ENCODE results near the gene CYP3A7. TPM values are rescaled to one million over a fixed set of nuclear protein-coding genes. Genes with fewer than 3 reads are reported as not detected.
"Not testable (repeated sequence)": the region's sequence is repeated elsewhere in the genome, so short reads cannot be mapped to it uniquely, and the experiment has no call there.

The CYP3A7 gene
- total and polyA plus RNA-seq, 2 donors (not counting 1 experiment from before 2014, with no cell fraction given), result 0.16 to 37.8 TPM

DNA sequence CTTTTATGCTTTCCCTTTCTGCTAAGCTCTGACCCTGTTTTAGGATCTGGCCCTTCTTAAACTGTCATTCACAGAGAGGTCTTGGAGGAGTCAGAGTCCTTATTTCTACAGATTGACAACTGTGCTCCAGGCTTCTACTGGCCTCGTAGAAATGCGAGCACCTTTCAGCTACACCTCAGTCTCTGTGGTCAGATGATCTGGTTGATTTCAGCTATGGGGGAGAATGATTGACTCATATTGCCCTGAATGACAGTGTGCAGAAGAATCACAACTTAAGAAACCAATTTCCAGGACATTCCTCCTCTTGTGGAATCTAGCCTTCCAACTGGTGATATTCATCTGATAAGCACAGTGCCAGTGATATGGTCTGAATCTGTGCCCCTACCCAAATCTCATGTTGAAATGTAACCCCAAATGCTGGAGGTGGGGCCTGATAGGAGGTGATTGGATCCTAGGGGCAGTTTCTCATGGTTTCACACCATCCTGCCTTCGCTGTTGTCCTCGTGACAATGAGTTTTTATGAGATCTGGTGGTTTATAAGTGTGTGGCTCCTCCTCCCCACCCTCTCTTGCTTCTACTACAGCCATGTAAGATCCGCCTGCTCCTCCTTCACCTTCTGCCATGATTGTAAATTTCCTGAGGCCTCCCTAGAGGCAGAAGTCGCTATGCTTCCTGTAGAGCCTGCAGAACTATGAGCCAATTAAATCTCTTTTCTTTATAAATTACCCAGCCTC, 14.0 kb upstream of the CYP3A7 start:
- Histone ChIP-seq H3K9me3 (ENCODE audit: control insufficient read depth, insufficient read depth, low read depth, low read length) (no peaks in the 10 kb centered on the region), H3K27ac (ENCODE audit: insufficient read depth, low read length) (no peak overlapping the region), H3K79me2 (ENCODE audit: control insufficient read depth, insufficient read depth, low read length) (no peaks in the 10 kb centered on the region), H3K4me1 (ENCODE audit: control insufficient read depth, extremely low read depth, insufficient read depth, low read length) (no peaks in the 10 kb centered on the region), H3K27me3 (ENCODE audit: control insufficient read depth, insufficient read depth, low read length) (no peaks in the 10 kb centered on the region), H3K4me2 (ENCODE audit: extremely low read depth, insufficient read depth, low read length) (no peak overlapping the region), H3K4me3 (replicated peaks in 1 of 4; ENCODE audit: control extremely low read depth in 1 of 4, insufficient read depth in 1 of 4, low read depth in 3 of 4, low read length in 4 of 4) (no peak overlapping the region), H3K9ac (ENCODE audit: insufficient read depth, low read length) (no peak overlapping the region), H4K20me1 (ENCODE audit: control insufficient read depth, extremely low read depth, insufficient read depth, low read length) (no peaks in the 10 kb centered on the region), H3K36me3 (ENCODE audit: control insufficient read depth, insufficient read depth, low read length) (no peaks in the 10 kb centered on the region), H2AFZ (ENCODE audit: low read length) (no peak overlapping the region)
- DNase-seq (ENCODE audit: low read depth in 2 of 2), result no peak
- TF ChIP-seq, protein P1, sequence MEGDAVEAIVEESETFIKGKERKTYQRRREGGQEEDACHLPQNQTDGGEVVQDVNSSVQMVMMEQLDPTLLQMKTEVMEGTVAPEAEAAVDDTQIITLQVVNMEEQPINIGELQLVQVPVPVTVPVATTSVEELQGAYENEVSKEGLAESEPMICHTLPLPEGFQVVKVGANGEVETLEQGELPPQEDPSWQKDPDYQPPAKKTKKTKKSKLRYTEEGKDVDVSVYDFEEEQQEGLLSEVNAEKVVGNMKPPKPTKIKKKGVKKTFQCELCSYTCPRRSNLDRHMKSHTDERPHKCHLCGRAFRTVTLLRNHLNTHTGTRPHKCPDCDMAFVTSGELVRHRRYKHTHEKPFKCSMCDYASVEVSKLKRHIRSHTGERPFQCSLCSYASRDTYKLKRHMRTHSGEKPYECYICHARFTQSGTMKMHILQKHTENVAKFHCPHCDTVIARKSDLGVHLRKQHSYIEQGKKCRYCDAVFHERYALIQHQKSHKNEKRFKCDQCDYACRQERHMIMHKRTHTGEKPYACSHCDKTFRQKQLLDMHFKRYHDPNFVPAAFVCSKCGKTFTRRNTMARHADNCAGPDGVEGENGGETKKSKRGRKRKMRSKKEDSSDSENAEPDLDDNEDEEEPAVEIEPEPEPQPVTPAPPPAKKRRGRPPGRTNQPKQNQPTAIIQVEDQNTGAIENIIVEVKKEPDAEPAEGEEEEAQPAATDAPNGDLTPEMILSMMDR (conservative IDR thresholded peaks at IDR 0.05 in 1 of 2, IDR thresholded peaks at IDR 0.05 in 1 of 2; ENCODE audit: low read depth in 1 of 2, low read length in 2 of 2), result no peak
- no peak for TF ChIP-seq EZH2 (IDR thresholded peaks at IDR 0.05; ENCODE audit: low read length, missing control alignments)

DNA sequence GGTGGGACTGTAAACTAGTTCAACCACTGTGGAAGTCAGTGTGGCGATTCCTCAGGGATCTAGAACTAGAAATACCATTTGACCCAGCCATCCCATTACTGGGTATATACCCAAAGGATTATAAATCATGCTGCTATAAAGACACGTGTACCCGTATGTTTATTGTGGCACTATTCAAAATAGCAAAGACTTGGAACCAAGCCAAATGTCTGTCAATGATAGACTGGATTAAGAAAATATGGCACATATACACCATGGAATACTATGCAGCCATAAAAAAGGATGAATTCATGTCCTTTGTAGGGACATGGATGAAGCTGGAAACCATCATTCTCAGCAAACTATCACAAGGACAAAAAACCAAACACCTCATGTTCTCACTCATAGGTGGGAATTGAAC, 11.9 kb upstream of the CYP3A7 start:
- not testable (repeated sequence) for H3K9ac ChIP-seq (ENCODE audit: insufficient read depth, low read length); H3K4me3 ChIP-seq (replicated peaks in 1 of 4; ENCODE audit: control extremely low read depth in 1 of 4, insufficient read depth in 1 of 4, low read depth in 3 of 4, low read length in 4 of 4); H3K27me3 ChIP-seq (ENCODE audit: control insufficient read depth, insufficient read depth, low read length); H2AFZ ChIP-seq (ENCODE audit: low read length); H3K36me3 ChIP-seq (ENCODE audit: control insufficient read depth, insufficient read depth, low read length); H3K79me2 ChIP-seq (ENCODE audit: control insufficient read depth, insufficient read depth, low read length); H4K20me1 ChIP-seq (ENCODE audit: control insufficient read depth, extremely low read depth, insufficient read depth, low read length); H3K4me1 ChIP-seq (ENCODE audit: control insufficient read depth, extremely low read depth, insufficient read depth, low read length); H3K4me2 ChIP-seq (ENCODE audit: extremely low read depth, insufficient read depth, low read length); DNase-seq (ENCODE audit: low read depth in 2 of 2); H3K27ac ChIP-seq (ENCODE audit: insufficient read depth, low read length); H3K9me3 ChIP-seq (ENCODE audit: control insufficient read depth, insufficient read depth, low read depth, low read length)

DNA sequence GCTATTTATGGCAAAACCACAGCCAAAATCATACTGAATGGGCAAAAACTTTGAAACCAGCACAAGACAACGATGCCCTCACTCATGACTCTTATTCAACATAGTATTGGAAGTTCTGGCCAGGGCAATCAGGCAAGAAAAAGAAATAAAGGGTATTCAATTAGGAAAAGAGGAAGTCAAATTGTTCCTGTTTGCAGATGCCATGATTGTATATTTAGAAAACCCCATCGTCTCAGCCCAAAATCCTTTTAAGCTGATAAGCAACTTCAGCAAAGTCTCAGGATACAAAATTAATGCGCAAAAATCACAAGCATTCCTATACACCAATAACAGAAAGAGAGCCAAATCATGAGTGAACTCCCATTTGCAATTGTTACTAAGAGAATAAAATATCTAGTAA, 10.4 kb upstream of the CYP3A7 start:
- H3K4me2 ChIP-seq (ENCODE audit: extremely low read depth, insufficient read depth, low read length); H3K36me3 ChIP-seq (ENCODE audit: control insufficient read depth, insufficient read depth, low read length); H3K9me3 ChIP-seq (ENCODE audit: control insufficient read depth, insufficient read depth, low read depth, low read length): not testable (repeated sequence)

DNA sequence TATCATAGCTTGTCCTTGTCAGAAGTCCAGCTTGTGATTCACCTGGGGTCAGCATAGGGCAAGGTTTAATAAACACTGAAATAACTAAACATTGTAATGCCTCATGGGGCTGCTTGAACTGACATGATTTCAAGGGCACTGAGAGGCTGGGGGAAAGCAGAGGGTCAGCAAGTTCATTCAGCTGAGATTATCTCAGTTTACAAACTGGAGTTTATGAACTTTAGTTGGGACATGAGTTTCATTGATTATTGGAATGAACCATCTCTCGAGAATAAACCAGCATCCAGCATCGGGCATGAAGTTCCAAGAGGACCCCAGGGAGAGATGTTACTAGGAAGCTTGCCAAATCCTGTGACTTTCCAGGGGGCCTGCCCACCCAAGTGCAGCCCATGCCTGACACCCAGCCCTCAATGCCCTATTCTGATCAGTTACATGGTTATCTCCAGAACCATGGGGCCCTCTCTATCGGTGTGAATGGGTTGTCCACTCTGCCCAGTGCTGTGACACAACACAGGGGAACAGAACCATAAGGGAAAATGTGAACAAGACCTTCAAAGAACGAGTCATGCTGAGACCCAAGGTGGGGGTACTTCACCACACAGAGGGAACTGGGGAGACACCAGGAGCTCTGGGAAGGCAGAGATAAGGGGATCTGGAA, 7.9 kb upstream of the CYP3A7 start:
- Histone ChIP-seq H2AFZ (ENCODE audit: low read length) (no peak overlapping the region), H3K27me3 (ENCODE audit: control insufficient read depth, insufficient read depth, low read length) (no peaks in the 10 kb centered on the region), H3K27ac (ENCODE audit: insufficient read depth, low read length) (no peak overlapping the region), H3K36me3 (ENCODE audit: control insufficient read depth, insufficient read depth, low read length) (no peaks in the 10 kb centered on the region), H3K9me3 (ENCODE audit: control insufficient read depth, insufficient read depth, low read depth, low read length) (no peaks in the 10 kb centered on the region), H3K4me3 (replicated peaks in 1 of 4; ENCODE audit: control extremely low read depth in 1 of 4, insufficient read depth in 1 of 4, low read depth in 3 of 4, low read length in 4 of 4) (no peak overlapping the region), H3K9ac (ENCODE audit: insufficient read depth, low read length) (no peak overlapping the region), H3K79me2 (ENCODE audit: control insufficient read depth, insufficient read depth, low read length) (no peaks in the 10 kb centered on the region), H4K20me1 (ENCODE audit: control insufficient read depth, extremely low read depth, insufficient read depth, low read length) (no peaks in the 10 kb centered on the region), H3K4me1 (ENCODE audit: control insufficient read depth, extremely low read depth, insufficient read depth, low read length) (no peaks in the 10 kb centered on the region), H3K4me2 (ENCODE audit: extremely low read depth, insufficient read depth, low read length) (no peak overlapping the region)
- TF ChIP-seq, protein P1 (conservative IDR thresholded peaks at IDR 0.05 in 1 of 2, IDR thresholded peaks at IDR 0.05 in 1 of 2; ENCODE audit: low read depth in 1 of 2, low read length in 2 of 2), result no peak
- no peak for TF ChIP-seq EZH2 (IDR thresholded peaks at IDR 0.05; ENCODE audit: low read length, missing control alignments)
- DNase-seq (ENCODE audit: low read depth in 2 of 2), result no peak

More for the DNA sequence above, 10.4 kb upstream of the CYP3A7 start:
- H4K20me1 ChIP-seq (ENCODE audit: control insufficient read depth, extremely low read depth, insufficient read depth, low read length); DNase-seq (ENCODE audit: low read depth in 2 of 2); H2AFZ ChIP-seq (ENCODE audit: low read length); H3K27me3 ChIP-seq (ENCODE audit: control insufficient read depth, insufficient read depth, low read length); H3K4me3 ChIP-seq (replicated peaks in 1 of 4; ENCODE audit: control extremely low read depth in 1 of 4, insufficient read depth in 1 of 4, low read depth in 3 of 4, low read length in 4 of 4); H3K27ac ChIP-seq (ENCODE audit: insufficient read depth, low read length); H3K9ac ChIP-seq (ENCODE audit: insufficient read depth, low read length); H3K4me1 ChIP-seq (ENCODE audit: control insufficient read depth, extremely low read depth, insufficient read depth, low read length); H3K79me2 ChIP-seq (ENCODE audit: control insufficient read depth, insufficient read depth, low read length): not testable (repeated sequence)

Data from fibroblast of lung (primary cell).